Activated CD4-positive, alpha-beta T cell treated with anti-CD3 and anti-CD28 coated beads, Interleukin-2, amount 50 U/mL, for 48 hours (primary cell): ENCODE results near the gene SLC1A5.
"Not testable (repeated sequence)": the region's sequence is repeated elsewhere in the genome, so short reads cannot be mapped to it uniquely, and the experiment has no call there.

ENCODE experiments used
- DNase-seq, 2 experiments: peaks; one replicate each; pipeline ENCODE4 v3.0.0-alpha.2; 2020

The SLC1A5 gene

GRCh38 chr19:46766569-46767317 is 21.7 kb downstream of the SLC1A5 start:
- peak; percentile 65 to 76 for DNase-seq

GRCh38 chr19:46764817-46765291 is 23.5 kb downstream of the SLC1A5 start:
- DNase-seq: no peak

- DNase-seq: no peak
Observed at GRCh38 chr19:46762245-46762890, 26.0 kb downstream of the SLC1A5 start.

- DNase-seq: no peak
Observed at GRCh38 chr19:46761418-46761831, 27.0 kb downstream of the SLC1A5 start.

- not testable (repeated sequence) for DNase-seq
Observed at GRCh38 chr19:46760897-46761296, 27.5 kb downstream of the SLC1A5 start.

GRCh38 chr19:46760363-46760762 is 28.0 kb downstream of the SLC1A5 start:
- DNase-seq: no peak

GRCh38 chr19:46759817-46760333 is 28.5 kb downstream of the SLC1A5 start:
- no peak for DNase-seq

GRCh38 chr19:46759206-46759605 is 29.2 kb downstream of the SLC1A5 start:
- no peak for DNase-seq

GRCh38 chr19:46756544-46756888 is 31.9 kb downstream of the SLC1A5 start:
- no peak for DNase-seq

GRCh38 chr19:46755853-46756543 is 32.4 kb downstream of the SLC1A5 start:
- no peak for DNase-seq

GRCh38 chr19:46755077-46755852 is 33.1 kb downstream of the SLC1A5 start:
- DNase-seq: no peak

GRCh38 chr19:46753420-46754155 is 34.8 kb downstream of the SLC1A5 start:
- DNase-seq: peak; percentile 72 to 80

- DNase-seq: peak; percentile 84 to 87
Observed at GRCh38 chr19:46748325-46749109, 39.9 kb downstream of the SLC1A5 start.

- peak; percentile 44 to 53 for DNase-seq
Observed at GRCh38 chr19:46746281-46747057, 41.9 kb downstream of the SLC1A5 start, which contains the start of gene STRN4. Gene STRN4, minus strand, starts transcription at chr19:46746450. Its CDS starts 20 bp downstream, at chr19:46746430.

GRCh38 chr19:46745521-46746280 is 42.7 kb downstream of the SLC1A5 start, which contains the start of gene FKRP:
Gene FKRP, plus strand, starts transcription at chr19:46746057. Its CDS starts 9,394 bp downstream, at chr19:46755451.
- peak; percentile 29 to 40 for DNase-seq

- no peak for DNase-seq
Observed at GRCh38 chr19:46745030-46745429, 43.4 kb downstream of the SLC1A5 start.

- no peak for DNase-seq
Observed at GRCh38 chr19:46744005-46744691, 44.2 kb downstream of the SLC1A5 start.

GRCh38 chr19:46742926-46743480 is 45.4 kb downstream of the SLC1A5 start:
- DNase-seq: no peak
